HCT116 (cell line): ENCODE measurements around the gene TH. TPM values are rescaled to one million over a fixed set of nuclear protein-coding genes. Genes with fewer than 3 reads are reported as not detected.

Source experiments
- ATAC-seq: fragments of 200-7000 bp; cut with Tn5 transposase; 2 replicates; pipeline ENCODE4 v1.9.1; 2020; ENCODE audit warnings: mild to moderate bottlenecking, moderate library complexity
- BruUV-seq: library from RNA; stranded (reverse); fragments of 400-500 nt; replicated peaks from 2 replicates; lab custom pipeline; 2021; lab: Mats Ljungman, UMichigan
- CTCF ChIA-PET: fragments of 300-600 bp; sonication (Branson Sonifier 250); formaldehyde crosslinking; loops from one replicate; lab custom pipeline; 2021; ENCODE audit warnings: antibody characterized with exemption; lab: Charles Lee
- POLR2A ChIA-PET: fragments of 300-600, 350-600 bp; sonication (Branson Sonifier 250); formaldehyde crosslinking; loops from one replicate; lab custom pipeline; 2021; ENCODE audit warnings: antibody characterized with exemption; lab: Charles Lee
- RAD21 ChIA-PET, 2 experiments: fragments of 300-600 bp; sonication (Branson Sonifier 250); formaldehyde crosslinking; loops; one replicate each; lab custom pipeline; 2023; ENCODE audit warnings: low total read pairs in 2 of 2; ENCODE audit not compliant: uncharacterized antibody in 2 of 2, unreplicated experiment in 2 of 2, low non-redundant PET in 1 of 2; lab: Charles Lee
- DNase-seq: peaks from one replicate; pipeline ENCODE4 v3.0.0-alpha.2; 2010; ENCODE audit warnings: low read depth, low spot score
- H2AFZ ChIP-seq: fragments of 200-600 bp; shearing (Covaris generic), sonication (generic); 2 replicates; pipeline ENCODE4 v1.6.1; 2017; ENCODE audit warnings: low read depth, mixed run types, mixed read lengths, antibody characterized with exemption, low read length; ENCODE audit not compliant: poor library complexity, severe bottlenecking
- H3K27ac ChIP-seq: 2 replicates; pipeline ENCODE4 v1.5.1; 2012; ENCODE audit warnings: low read depth, low read length
- H3K27me3 ChIP-seq: fragments of 200-600 bp; sonication (generic); 2 replicates; pipeline ENCODE4 v1.6.1; 2016; ENCODE audit warnings: mixed run types, low read length, mixed read lengths; ENCODE audit not compliant: insufficient read depth
- H3K36me3 ChIP-seq, 2 experiments: fragments of 200-500 bp in 1 of 2; fragments of 200-600 bp in 1 of 2; sonication (Bioruptor generic) in 1 of 2; sonication (generic) in 1 of 2; 2 replicates each; pipeline versions ENCODE4 v1.5.1 to v1.6.1; 2014 to 2016; ENCODE audit warnings: low read length in 2 of 2, inconsistent platforms in 1 of 2, mixed read lengths in 1 of 2, mixed run types in 1 of 2; ENCODE audit not compliant: insufficient read depth in 2 of 2, control insufficient read depth in 1 of 2
- H3K4me1 ChIP-seq, 2 experiments: fragments of 200-600 bp in 1 of 2; sonication (generic) in 1 of 2; 2 replicates each; pipeline versions ENCODE4 v1.5.1 to v1.6.1; 2012 to 2017; ENCODE audit warnings: low read length in 2 of 2, inconsistent platforms in 1 of 2, mild to moderate bottlenecking in 1 of 2, mixed read lengths in 1 of 2, mixed run types in 1 of 2, moderate library complexity in 1 of 2; ENCODE audit not compliant: insufficient read depth in 2 of 2, control insufficient read depth in 1 of 2
- H3K4me2 ChIP-seq: fragments of 200-600 bp; sonication (generic); 2 replicates; pipeline ENCODE4 v1.6.1; 2017; ENCODE audit warnings: mixed run types, low read length, mixed read lengths
- H3K4me3 ChIP-seq, 2 experiments: fragments of 200-600 bp in 1 of 2; sonication (generic) in 1 of 2; replicated peaks in 1 of 2; 2 replicates each; pipeline ENCODE4 v1.5.1; 2011 to 2016; ENCODE audit warnings: low read length in 2 of 2, control low read depth in 1 of 2, low read depth in 1 of 2, mild to moderate bottlenecking in 1 of 2, mixed read lengths in 1 of 2, mixed run types in 1 of 2
- H3K79me2 ChIP-seq: fragments of 200-600 bp; sonication (generic); 2 replicates; pipeline ENCODE4 v1.6.1; 2017; ENCODE audit warnings: mild to moderate bottlenecking, mixed run types, low read length, moderate library complexity, mixed read lengths; ENCODE audit not compliant: insufficient read depth
- H3K9ac ChIP-seq: fragments of 200-600 bp; sonication (generic); 2 replicates; pipeline ENCODE4 v1.6.1; 2016; ENCODE audit warnings: low read length, mixed read lengths
- H3K9me2 ChIP-seq: fragments of 200-600 bp; sonication (generic), shearing (Covaris generic); 2 replicates; pipeline ENCODE4 v1.6.1; 2017; ENCODE audit warnings: mixed run types, mild to moderate bottlenecking, moderate library complexity; ENCODE audit not compliant: insufficient read depth
- H3K9me3 ChIP-seq, 2 experiments: fragments of 200-500 bp in 1 of 2; fragments of 200-600 bp in 1 of 2; sonication (Bioruptor generic) in 1 of 2; sonication (generic) in 1 of 2; 2 replicates each; pipeline ENCODE4 v1.6.1; 2014 to 2017; ENCODE audit warnings: low read length in 2 of 2, mixed read lengths in 2 of 2, inconsistent platforms in 1 of 2, low read depth in 1 of 2, mild to moderate bottlenecking in 1 of 2, mixed run types in 1 of 2, moderate library complexity in 1 of 2; ENCODE audit not compliant: control insufficient read depth in 1 of 2, insufficient read depth in 1 of 2
- H4K20me1 ChIP-seq: fragments of 200-600 bp; sonication (generic), shearing (Covaris generic); 2 replicates; pipeline ENCODE4 v1.6.1; 2017; ENCODE audit warnings: mixed run types, mild to moderate bottlenecking, moderate library complexity; ENCODE audit not compliant: insufficient read depth
- CTCF ChIP-seq, 3 experiments: fragments of 200-600 bp in 1 of 3; sonication (generic) in 1 of 3; IDR thresholded peaks in 2 of 3; conservative IDR thresholded peaks in 1 of 3; 2 replicates each; pipeline ENCODE4 v1.5.1; 2012 to 2017; ENCODE audit warnings: low read depth in 2 of 3, low read length in 2 of 3, antibody characterized with exemption in 1 of 3, borderline replicate concordance in 1 of 3, control low read depth in 1 of 3, mild to moderate bottlenecking in 1 of 3, mixed read lengths in 1 of 3, mixed run types in 1 of 3, moderate library complexity in 1 of 3; ENCODE audit not compliant: insufficient read depth in 1 of 3
- ELF1 ChIP-seq: IDR thresholded peaks from 2 replicates; pipeline ENCODE4 v1.6.1; 2012; ENCODE audit warnings: low read depth, borderline replicate concordance
- FOSL1 ChIP-seq: IDR thresholded peaks from 2 replicates; pipeline ENCODE4 v1.6.1; 2012; ENCODE audit warnings: low read depth
- JUND ChIP-seq: IDR thresholded peaks from 2 replicates; pipeline ENCODE4 v1.6.1; 2012
- MAX ChIP-seq: IDR thresholded peaks from 2 replicates; pipeline ENCODE4 v1.6.1; 2012
- RAD21 ChIP-seq: IDR thresholded peaks from 2 replicates; pipeline ENCODE4 v1.6.1; 2012; ENCODE audit warnings: low read depth, mild to moderate bottlenecking
- REST ChIP-seq: IDR thresholded peaks from 2 replicates; pipeline ENCODE4 v1.6.1; 2012; ENCODE audit warnings: low read depth
- SIN3A ChIP-seq: IDR thresholded peaks from 2 replicates; pipeline ENCODE4 v1.6.1; 2012; ENCODE audit warnings: low read depth
- SP1 ChIP-seq: IDR thresholded peaks from 2 replicates; pipeline ENCODE4 v1.6.1; 2012; ENCODE audit warnings: low read depth
- SRF ChIP-seq: IDR thresholded peaks from 2 replicates; pipeline ENCODE4 v1.6.1; 2012; ENCODE audit warnings: low read depth
- TCF7L2 ChIP-seq: IDR thresholded peaks from 2 replicates; pipeline ENCODE4 v1.7.0; 2011; ENCODE audit warnings: borderline replicate concordance, inconsistent platforms; ENCODE audit not compliant: insufficient read depth, insufficient read length; ENCODE audit errors: extremely low read depth
- ZFX ChIP-seq: fragments of 450-650 bp; IDR thresholded peaks from 2 replicates; pipeline ENCODE4 v1.6.1; 2017
- ZNF274 ChIP-seq: fragments of 200-500 bp; sonication (Bioruptor generic); IDR thresholded peaks from 2 replicates; pipeline ENCODE4 v1.6.1; 2014; ENCODE audit warnings: mild to moderate bottlenecking, low read depth, low read length, inconsistent platforms
- intact Hi-C: fragments of 100-400 bp; cut with micrococcal nuclease; formaldehyde crosslinking; loops from 2 replicates; pipeline ENCODE4 v1.10.0; 2022
- total RNA-seq: library from RNA; stranded (reverse); gene quantifications from one replicate; pipeline ENCODE4 v1.2.1, GENCODE V29; 2021; ENCODE audit not compliant: unreplicated experiment

The TH gene
- total RNA-seq, 1 experiment from 2014 or later: not detected

GRCh38 chr11:2122907-2123627 is 48.5 kb downstream of the TH start:
- no TSS peak for BruUV-seq
- Histone ChIP-seq H3K36me3 (no peaks in the 10 kb centered on the region), H3K79me2 (no peaks in the 10 kb centered on the region), H3K4me2 (no peak overlapping the region), H3K4me1 (no peaks in the 10 kb centered on the region), H4K20me1 (no peaks in the 10 kb centered on the region), H2AFZ (no peak overlapping the region)
- ATAC-seq (peak; percentile 87), DNase-seq (no peak)
- TF ChIP-seq CTCF (IDR thresholded peaks at IDR 0.05 in 2 of 3, conservative IDR thresholded peaks at IDR 0.05 in 1 of 3; ENCODE audit: borderline replicate concordance in 1 of 3, insufficient read depth in 1 of 3, low read depth in 2 of 3, low read length in 2 of 3): peak; percentile 40 to 51 (median 41); a peak in 5 of 6 replicates
- no peak for TF ChIP-seq ELF1
- TF ChIP-seq RAD21: peak; percentile 47; the same call in 1 of the 2 replicates
- no peak for TF ChIP-seq JUND
- TF ChIP-seq, all 23 proteins: peak for 2
- H3K27ac ChIP-seq: no peak overlapping the region
- ChIA-PET CTCF (no interaction called here), RAD21 (no interaction called here), POLR2A (no interaction called here)
- H3K4me3 ChIP-seq: no peak overlapping the region
- no peaks in the 10 kb centered on the region for H3K27me3 ChIP-seq
- H3K9me3 ChIP-seq: no peaks in the 10 kb centered on the region
- H3K9me2 ChIP-seq: no peaks in the 10 kb centered on the region
- intact Hi-C loops: no loop called here
- H3K9ac ChIP-seq: no peak overlapping the region

- Histone ChIP-seq H3K27me3 (no peaks in the 10 kb centered on the region), H3K4me2 (no peak overlapping the region), H3K27ac (no peak overlapping the region), H3K4me3 (no peak overlapping the region), H3K9me2 (no peaks in the 10 kb centered on the region), H4K20me1 (no peaks in the 10 kb centered on the region), H3K36me3 (no peaks in the 10 kb centered on the region), H3K79me2 (no peaks in the 10 kb centered on the region), H2AFZ (no peak overlapping the region), H3K9me3 (0 out of 4 replicates have a peak, but pooled peaks cover 0 to 2% of the 10 kb centered on the region in 2 experiments), H3K9ac (no peak overlapping the region), H3K4me1 (no peaks in the 10 kb centered on the region)
- DNase-seq (no peak), ATAC-seq (no peak)
- ChIA-PET CTCF (no interaction called here), RAD21 (no interaction called here), POLR2A (no interaction called here)
- intact Hi-C loops: no loop called here
- no TSS peak for BruUV-seq
- TF ChIP-seq SP1: no peak
- TF ChIP-seq ZNF274: no peak
- TF ChIP-seq MAX: no peak
- no peak for TF ChIP-seq ZFX
- TF ChIP-seq RAD21: no peak
- no peak for TF ChIP-seq SRF
- no peak for TF ChIP-seq TCF7L2
- no peak for TF ChIP-seq SIN3A
- TF ChIP-seq FOSL1: no peak
- no peak for TF ChIP-seq ELF1
- TF ChIP-seq REST: no peak
Measured at GRCh38 chr11:2122222-2122906, 49.3 kb downstream of the TH start.
